Kidney (tissue), 14 donors: ENCODE data around the gene PTPRK. TPM values are rescaled to one million over a fixed set of nuclear protein-coding genes. Genes with fewer than 3 reads are reported as not detected.
"Not testable (repeated sequence)": the region's sequence is repeated elsewhere in the genome, so short reads cannot be mapped to it uniquely, and the experiment has no call there.

Experiments used
- DNase-seq, 5 donors: peaks; one replicate each; pipeline ENCODE4 v3.0.0-alpha.2; 2013 to 2020
- FAIRE-seq: peaks from 2 replicates; lab custom pipeline; 2012; peaks lifted over from hg19 to GRCh38; lab: Jason Lieb, UNC
- H3K27ac ChIP-seq, 2 donors: one replicate each; pipeline ENCODE4 v1.7.0; 2013; ENCODE audit warnings: low read depth in 2 of 2, low read length in 2 of 2, inconsistent platforms in 1 of 2
- H3K27me3 ChIP-seq: one replicate; pipeline ENCODE4 v1.7.1; 2013; ENCODE audit warnings: low read length, inconsistent platforms; ENCODE audit not compliant: control insufficient read depth, insufficient read depth
- H3K36me3 ChIP-seq, 3 donors: one replicate each; pipeline versions ENCODE4 v1.7.0 to v1.7.1; 2013; ENCODE audit warnings: low read length in 3 of 3, control low read depth in 1 of 3, inconsistent platforms in 1 of 3; ENCODE audit not compliant: insufficient read depth in 3 of 3, control insufficient read depth in 2 of 3
- H3K4me1 ChIP-seq, 3 donors: one replicate each; pipeline versions ENCODE4 v1.7.0 to v1.7.1; 2013; ENCODE audit warnings: low read length in 3 of 3, inconsistent platforms in 1 of 3, low read depth in 1 of 3; ENCODE audit not compliant: control insufficient read depth in 2 of 3, insufficient read depth in 2 of 3
- H3K4me3 ChIP-seq, 3 donors: one replicate each; pipeline versions ENCODE4 v1.7.0 to v1.8.1; 2013; ENCODE audit warnings: low read length in 3 of 3, control low read depth in 1 of 3, inconsistent platforms in 1 of 3
- H3K9ac ChIP-seq, 3 donors: one replicate each; pipeline versions ENCODE4 v1.7.0 to v1.7.1; 2013; ENCODE audit warnings: low read length in 3 of 3, control low read depth in 1 of 3, inconsistent platforms in 1 of 3
- H3K9me3 ChIP-seq, 3 donors: one replicate each; pipeline versions ENCODE4 v1.7.0 to v1.7.1; 2013; ENCODE audit warnings: low read length in 3 of 3, control low read depth in 1 of 3, inconsistent platforms in 1 of 3; ENCODE audit not compliant: control insufficient read depth in 2 of 3, insufficient read depth in 1 of 3
- CTCF ChIP-seq: IDR thresholded peaks from 3 replicates; pipeline ENCODE4 v1.5.1; 2012; ENCODE audit warnings: mild to moderate bottlenecking, moderate library complexity, borderline replicate concordance; ENCODE audit not compliant: insufficient read depth; ENCODE audit errors: extremely low read depth
- intact Hi-C: fragments of 100-400 bp; cut with DNase I; formaldehyde crosslinking; loops from one replicate; pipeline ENCODE4 v1.11.1; 2022
- polyA plus RNA-seq: library from polyadenylated mRNA; stranded (reverse); fragments of 350-450 nt; fragmentation: Illumina TruSeq; extraction: RNeasy Lipid Tissue Mini Kit (QIAGEN cat#74804); gene quantifications from one replicate; pipeline ENCODE4 v1.2.3, GENCODE V29; 2014; ENCODE audit warnings: low read depth, low replicate concordance; ENCODE audit not compliant: insufficient read depth
- total RNA-seq: library from RNA; stranded (reverse); fragmentation: NEBNext Ultra II Directional; extraction: Animal tissue kit (Norgen Biotek cat#: 25700); gene quantifications from one replicate; pipeline ENCODE4 v1.2.1, GENCODE V29; 2021
- donor health status: control.
- donor health status: control.
- donor health status: control.
- donor health status: control.
- donor health status: control.
- donor health status: DM: yes; HTN: yes; CAD: no.
- donor health status: Normal renal cell carcinoma (clear cell type).

Gene PTPRK
- total and polyA plus RNA-seq, 2 donors from 2014 or later, result 9.2 to 72.8 TPM

DNA sequence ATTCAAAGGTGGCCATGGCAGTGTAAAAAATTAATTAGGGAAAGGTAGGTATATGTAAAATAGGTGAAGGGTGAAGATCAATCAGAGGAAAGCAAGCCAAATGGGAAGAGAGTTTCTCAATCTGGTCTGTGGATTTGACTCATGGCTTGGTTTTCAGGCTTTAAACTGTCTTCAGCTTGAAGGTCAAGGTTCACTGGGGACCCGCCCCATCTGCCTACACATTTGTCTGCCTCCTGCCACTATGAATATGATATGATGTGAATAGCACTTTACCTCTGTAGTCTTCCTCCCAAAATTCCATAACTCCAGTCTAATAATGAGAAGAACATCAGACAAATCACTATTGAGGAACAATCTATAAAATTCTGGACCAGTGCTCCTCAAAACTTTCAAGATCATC is 587.3 kb downstream of the PTPRK start:
- no peak for FAIRE-seq

DNA sequence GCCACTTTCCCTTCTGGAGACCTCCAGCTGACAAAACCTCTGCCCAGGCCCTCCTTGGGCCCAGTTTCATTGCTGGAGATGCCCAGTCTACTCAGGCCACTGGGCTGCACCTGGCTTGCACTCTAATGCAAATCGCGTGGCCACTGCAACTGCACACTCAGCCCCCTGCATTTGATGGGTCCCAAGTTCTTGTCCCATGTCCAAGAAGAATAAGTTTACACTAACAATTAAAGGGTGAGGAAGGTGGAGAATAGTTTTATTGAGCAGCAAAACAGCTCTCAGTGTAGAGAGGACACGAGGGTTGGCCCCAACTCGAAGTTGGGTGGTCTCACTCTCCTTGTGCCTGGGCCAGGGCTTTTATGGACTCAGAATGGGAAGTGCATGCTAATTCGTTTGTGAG is 587.7 kb downstream of the PTPRK start:
- Histone ChIP-seq H3K27ac (no peak overlapping the region), H3K36me3 (no peaks in the 10 kb centered on the region), H3K4me3 (no peak overlapping the region), H3K9me3 (peaks cover 0 to 11% (median 0%) of the 10 kb centered on the region in 3 donors), H3K27me3 (no peaks in the 10 kb centered on the region), H3K4me1 (no peaks in the 10 kb centered on the region), H3K9ac (no peak overlapping the region)
- FAIRE-seq (no peak), DNase-seq (no peak)
- intact Hi-C loops, result no loop called here
- no peak for TF ChIP-seq CTCF

More for the DNA sequence above, 587.3 kb downstream of the PTPRK start:
- TF ChIP-seq CTCF, result no peak
- intact Hi-C loops, result no loop called here
- no peak overlapping the region for H3K27ac ChIP-seq
- no peak for DNase-seq
- H3K4me3 ChIP-seq, result no peak overlapping the region
- H3K4me1 ChIP-seq, result no peaks in the 10 kb centered on the region
- H3K9ac ChIP-seq, result no peak overlapping the region
- H3K9me3 ChIP-seq, result peaks cover 0 to 11% (median 0%) of the 10 kb centered on the region in 3 donors
- H3K36me3 ChIP-seq, result no peaks in the 10 kb centered on the region
- no peaks in the 10 kb centered on the region for H3K27me3 ChIP-seq

DNA sequence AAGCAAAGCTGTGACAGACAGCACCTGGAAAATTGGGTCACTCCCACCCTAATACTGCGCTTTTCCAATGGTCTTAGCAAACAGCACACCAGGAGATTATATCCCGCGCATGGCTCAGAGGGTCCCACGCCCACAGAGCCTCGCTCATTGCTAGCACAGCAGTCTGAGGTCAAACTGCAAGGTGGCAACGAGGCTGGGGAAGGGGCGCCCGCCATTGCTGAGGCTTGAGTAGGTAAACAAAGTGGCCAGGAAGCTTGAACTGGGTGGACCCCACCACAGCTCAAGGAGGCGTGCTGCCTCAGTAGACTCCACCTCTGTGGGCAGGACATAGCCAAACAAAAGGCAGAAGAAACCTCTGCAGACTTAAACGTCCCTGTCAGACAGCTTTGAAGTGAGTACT is 594.0 kb downstream of the PTPRK start:
- H3K9me3 ChIP-seq, intact Hi-C loops, H3K9ac ChIP-seq, DNase-seq, FAIRE-seq, H3K4me1 ChIP-seq, H3K27ac ChIP-seq, H3K27me3 ChIP-seq, H3K4me3 ChIP-seq, H3K36me3 ChIP-seq: not testable (repeated sequence)

- no peaks in the 10 kb centered on the region for H3K27me3 ChIP-seq
- no peak overlapping the region for H3K4me3 ChIP-seq
- TF ChIP-seq CTCF, result no peak
- peaks cover 0 to 2% (median 0%) of the 10 kb centered on the region in 3 donors for H3K9me3 ChIP-seq
- H3K27ac ChIP-seq, result no peak overlapping the region
- no peaks in the 10 kb centered on the region for H3K4me1 ChIP-seq
- H3K9ac ChIP-seq, result no peak overlapping the region
- no peaks in the 10 kb centered on the region for H3K36me3 ChIP-seq
- DNase-seq (no peak), FAIRE-seq (no peak)
- intact Hi-C loops, result no loop called here
These were observed 596.0 kb downstream of the PTPRK start for GRCh38 chr6:127924440-127924839.
